ENCODE results near the gene CYLD.

GRCh38 chr16:50812876-50813466 is 71.1 kb downstream of the CYLD start:
- no peak for TF ChIP-seq CTCF (IDR thresholded peaks at IDR 0.05)
- no peak for TF ChIP-seq POLR2A (IDR thresholded peaks at IDR 0.05)

All from heart left ventricle (tissue), 13 donors.